K562 (cell line): ENCODE results near the gene NLGN4Y. TPM values are rescaled to one million over a fixed set of nuclear protein-coding genes. Genes with fewer than 3 reads are reported as not detected.

Experiments
- ATAC-seq: fragments of 200-7000 bp; cut with Tn5 transposase; 3 replicates; pipeline ENCODE4 v1.9.1; 2020; ENCODE audit warnings: moderate library complexity
- BruUV-seq: library from RNA; stranded (reverse); fragments of 400-500 nt; replicated peaks from 2 replicates; lab custom pipeline; 2021; lab: Mats Ljungman, UMichigan
- CTCF ChIA-PET: fragments of 300-600 bp; formaldehyde crosslinking; extraction: SDS; loops from one replicate; lab custom pipeline; 2021; ENCODE audit warnings: low intra/inter-chr PET ratio; lab: Yijun Ruan, JAX
- POLR2A ChIA-PET: fragments of 300-600, 350-650 bp; sonication (Branson Sonifier 250); formaldehyde crosslinking; extraction: SDS; loops from one replicate; lab custom pipeline; 2021; ENCODE audit warnings: antibody characterized with exemption, inconsistent platforms; lab: Yijun Ruan, JAX
- DNase-seq, 4 experiments: peaks; one replicate each; pipeline versions ENCODE4 v3.0.0 to v3.0.0-alpha.2; 2011 to 2018; ENCODE audit warnings: low spot score in 3 of 4, mixed read lengths in 3 of 4; ENCODE audit errors: extremely low read depth in 1 of 4
- FAIRE-seq: peaks from 2 replicates; lab custom pipeline; 2011; peaks lifted over from hg19 to GRCh38; lab: Jason Lieb, UNC
- H2AFZ ChIP-seq: 2 replicates; pipeline ENCODE4 v1.6.0; 2011; ENCODE audit warnings: low read depth, low read length, control low read depth, inconsistent platforms
- H3K27ac ChIP-seq: fragments of 200-600 bp; 3 replicates; pipeline ENCODE4 v1.8.0; 2011; ENCODE audit warnings: low read depth, mild to moderate bottlenecking, control low read depth, inconsistent platforms, low read length, moderate library complexity, mixed read lengths; ENCODE audit errors: extremely low read depth
- H3K27me3 ChIP-seq, 2 experiments: fragments of 300-600 bp in 1 of 2; 2 replicates in 1 of 2; 3 replicates in 1 of 2; pipeline versions ENCODE4 v1.6.0 to v1.8.0; 2011; ENCODE audit warnings: inconsistent platforms in 2 of 2, low read length in 2 of 2, mild to moderate bottlenecking in 1 of 2, mixed read lengths in 1 of 2, moderate library complexity in 1 of 2; ENCODE audit not compliant: control insufficient read depth in 2 of 2, insufficient read depth in 2 of 2
- H3K36me3 ChIP-seq: fragments of 300-600 bp; 3 replicates; pipeline ENCODE4 v1.8.0; 2011; ENCODE audit warnings: mild to moderate bottlenecking, low read length, inconsistent platforms; ENCODE audit not compliant: control insufficient read depth, insufficient read depth
- H3K4me1 ChIP-seq, 2 experiments: fragments of 200-600 bp in 1 of 2; replicated peaks in 1 of 2; 2 replicates in 1 of 2; 3 replicates in 1 of 2; pipeline versions ENCODE4 v1.5.1 to v1.8.0; 2011; ENCODE audit warnings: inconsistent platforms in 2 of 2, low read length in 2 of 2, mild to moderate bottlenecking in 1 of 2, mixed read lengths in 1 of 2, moderate library complexity in 1 of 2; ENCODE audit not compliant: control insufficient read depth in 2 of 2, insufficient read depth in 2 of 2
- H3K4me2 ChIP-seq: 2 replicates; pipeline ENCODE4 v1.6.1; 2011; ENCODE audit warnings: low read length, control low read depth, inconsistent platforms, mixed read lengths; ENCODE audit not compliant: insufficient read depth
- H3K4me3 ChIP-seq: fragments of 200-600 bp; sonication (generic), shearing (Covaris generic); 2 replicates; pipeline ENCODE4 v1.5.1; 2016; ENCODE audit warnings: control low read depth, inconsistent platforms
- H3K79me2 ChIP-seq: fragments of 200-600 bp; 3 replicates; pipeline ENCODE4 v1.8.0; 2011; ENCODE audit warnings: low read length, inconsistent platforms; ENCODE audit not compliant: control insufficient read depth, insufficient read depth
- H3K9ac ChIP-seq, 2 experiments: 2 replicates each; pipeline versions ENCODE4 v1.6.0 to v1.6.1; 2011; ENCODE audit warnings: low read depth in 2 of 2, low read length in 2 of 2, control low read depth in 1 of 2, inconsistent platforms in 1 of 2, mild to moderate bottlenecking in 1 of 2, mixed read lengths in 1 of 2; ENCODE audit not compliant: insufficient read depth in 1 of 2
- H3K9me1 ChIP-seq: one replicate; pipeline ENCODE4 v1.6.0; 2011; ENCODE audit warnings: inconsistent platforms, mild to moderate bottlenecking, low read length, moderate library complexity; ENCODE audit not compliant: control insufficient read depth, insufficient read depth
- H3K9me3 ChIP-seq: replicated peaks from 2 replicates; pipeline ENCODE4 v1.5.1; 2011; ENCODE audit warnings: low read depth, low read length, inconsistent platforms; ENCODE audit not compliant: control insufficient read depth, insufficient read depth
- H4K20me1 ChIP-seq: replicated peaks from 2 replicates; pipeline ENCODE4 v1.6.1; 2011; ENCODE audit warnings: low read length, inconsistent platforms, mixed read lengths; ENCODE audit not compliant: control insufficient read depth, insufficient read depth
- C11orf30 ChIP-seq: fragments of 450-650 bp; IDR thresholded peaks from 2 replicates; pipeline ENCODE4 v1.6.1; 2016; ENCODE audit warnings: low read depth, mild to moderate bottlenecking
- CHAMP1 ChIP-seq: fragments of 450-650 bp; IDR thresholded peaks from 2 replicates; pipeline ENCODE4 v1.6.1; 2016; ENCODE audit warnings: mild to moderate bottlenecking
- SIX5 ChIP-seq, 2 experiments: IDR thresholded peaks; 2 replicates each; pipeline ENCODE4 v1.6.1; 2011; ENCODE audit warnings: low read length in 2 of 2, borderline replicate concordance in 1 of 2, low read depth in 1 of 2, mild to moderate bottlenecking in 1 of 2, moderate library complexity in 1 of 2; ENCODE audit not compliant: insufficient read depth in 1 of 2
- XRCC4 ChIP-seq: IDR thresholded peaks from one replicate; pipeline ENCODE4 v1.6.1; 2011; ENCODE audit not compliant: insufficient read depth, insufficient read length; ENCODE audit errors: extremely low read depth
- ZNF644 ChIP-seq: fragments of 200-800 bp; sonication (Bioruptor generic); IDR thresholded peaks from 2 replicates; pipeline ENCODE4 v1.6.1; 2016; ENCODE audit warnings: low read depth, missing genetic modification characterization, missing compliant biosample characterization
- in situ Hi-C: fragments of 300-500 bp; cut with MboI; formaldehyde crosslinking; loops from 4 replicates; pipeline ENCODE4 v1.15.0; 2018; ENCODE audit warnings: inconsistent platforms, mixed read lengths
- intact Hi-C: fragments of 100-400 bp; cut with micrococcal nuclease; formaldehyde crosslinking; loops from 2 replicates; pipeline ENCODE4 v1.14.2; 2022
- polyA plus RNA-seq, 8 experiments: library from polyadenylated mRNA; depleted of rRNA in 4 of 8; stranded (reverse) in 5 of 8; unstranded in 3 of 8; fragments of >200 nt; fragmentation: Nextera tagmentation in 2 of 8; fragmentation: Illumina TruSeq in 1 of 8; extraction: Ambion mirVana in 2 of 8; extraction: Trizol in 1 of 8; gene quantifications; 2 replicates each; pipeline versions ENCODE4 v1.2.1 to v1.2.3, GENCODE V29; 2011 to 2014; ENCODE audit warnings: inconsistent platforms in 1 of 8, missing spikeins in 1 of 8
- total RNA-seq, 7 experiments: library from RNA; depleted of rRNA in 6 of 7; stranded (reverse); fragments of >200 nt in 6 of 7; fragmentation: Illumina TruSeq in 2 of 7; extraction: Trizol in 2 of 7; gene quantifications; 2 replicates each; pipeline versions ENCODE4 v1.2.1 to v1.2.3, GENCODE V29; 2011 to 2021; ENCODE audit warnings: low replicate concordance in 1 of 7
- TF ChIP-seq, protein P1 (sequence below): sonication (generic); formaldehyde crosslinking; IDR thresholded peaks from 2 replicates; pipeline ENCODE4 v1.8.0; 2022; ENCODE audit warnings: mild to moderate bottlenecking, low read depth, missing genetic modification reagents
- TF ChIP-seq, protein P2 (sequence below): fragments of 200-400 bp; formaldehyde crosslinking; IDR thresholded peaks from 2 replicates; pipeline ENCODE4 v1.6.1; 2017; ENCODE audit warnings: mild to moderate bottlenecking, low read depth, low read length, moderate library complexity
- TF ChIP-seq, protein P3 (sequence below): fragments of 250-450 bp; sonication (Bioruptor Pico); IDR thresholded peaks from 2 replicates; pipeline ENCODE4 v1.4.0; 2020
- TF ChIP-seq, protein P4 (sequence below), 2 experiments: fragments of 450-650 bp; conservative IDR thresholded peaks; 2 replicates each; pipeline ENCODE4 v1.6.1; 2017; ENCODE audit warnings: mild to moderate bottlenecking in 2 of 2, moderate library complexity in 2 of 2

NLGN4Y gene
- total and polyA plus RNA-seq, 9 of the 15 experiments (the other 6 are each of a cell fraction or from before 2014, with no cell fraction given) = not detected

- TF ChIP-seq, protein P1, sequence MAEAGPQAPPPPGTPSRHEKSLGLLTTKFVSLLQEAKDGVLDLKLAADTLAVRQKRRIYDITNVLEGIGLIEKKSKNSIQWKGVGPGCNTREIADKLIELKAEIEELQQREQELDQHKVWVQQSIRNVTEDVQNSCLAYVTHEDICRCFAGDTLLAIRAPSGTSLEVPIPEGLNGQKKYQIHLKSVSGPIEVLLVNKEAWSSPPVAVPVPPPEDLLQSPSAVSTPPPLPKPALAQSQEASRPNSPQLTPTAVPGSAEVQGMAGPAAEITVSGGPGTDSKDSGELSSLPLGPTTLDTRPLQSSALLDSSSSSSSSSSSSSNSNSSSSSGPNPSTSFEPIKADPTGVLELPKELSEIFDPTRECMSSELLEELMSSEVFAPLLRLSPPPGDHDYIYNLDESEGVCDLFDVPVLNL (CRISPR knock-in tag) = no peak
- TF ChIP-seq ZNF644 (tag) = no peak
Observed at GRCh38 chrY:14802125-14802524, 277.8 kb downstream of the NLGN4Y start (continued).

- Histone ChIP-seq H3K27ac (no peak overlapping the region), H3K4me3 (no peak overlapping the region), H3K27me3 (no peaks in the 10 kb centered on the region), H4K20me1 (no peaks in the 10 kb centered on the region), H3K4me2 (no peak overlapping the region), H3K4me1 (no peaks in the 10 kb centered on the region), H2AFZ (no peak overlapping the region), H3K36me3 (no peaks in the 10 kb centered on the region), H3K9ac (no peak overlapping the region), H3K9me1 (no peaks in the 10 kb centered on the region), H3K9me3 (no peaks in the 10 kb centered on the region), H3K79me2 (no peaks in the 10 kb centered on the region)
- BruUV-seq = no TSS peak
- ChIA-PET POLR2A (no interaction called here), CTCF (no interaction called here)
- FAIRE-seq = no peak
- DNase-seq = no peak
- in situ Hi-C loops (no loop called here), intact Hi-C loops (no loop called here)
- ATAC-seq = no peak
- TF ChIP-seq XRCC4 (no peak), C11orf30 (no peak), CHAMP1 (no peak), SIX5 (IDR thresholded peaks at IDR 0.05; ENCODE audit: borderline replicate concordance in 1 of 2, insufficient read depth in 1 of 2, low read depth in 1 of 2, low read length in 2 of 2) (no peak)
- TF ChIP-seq, protein P2, sequence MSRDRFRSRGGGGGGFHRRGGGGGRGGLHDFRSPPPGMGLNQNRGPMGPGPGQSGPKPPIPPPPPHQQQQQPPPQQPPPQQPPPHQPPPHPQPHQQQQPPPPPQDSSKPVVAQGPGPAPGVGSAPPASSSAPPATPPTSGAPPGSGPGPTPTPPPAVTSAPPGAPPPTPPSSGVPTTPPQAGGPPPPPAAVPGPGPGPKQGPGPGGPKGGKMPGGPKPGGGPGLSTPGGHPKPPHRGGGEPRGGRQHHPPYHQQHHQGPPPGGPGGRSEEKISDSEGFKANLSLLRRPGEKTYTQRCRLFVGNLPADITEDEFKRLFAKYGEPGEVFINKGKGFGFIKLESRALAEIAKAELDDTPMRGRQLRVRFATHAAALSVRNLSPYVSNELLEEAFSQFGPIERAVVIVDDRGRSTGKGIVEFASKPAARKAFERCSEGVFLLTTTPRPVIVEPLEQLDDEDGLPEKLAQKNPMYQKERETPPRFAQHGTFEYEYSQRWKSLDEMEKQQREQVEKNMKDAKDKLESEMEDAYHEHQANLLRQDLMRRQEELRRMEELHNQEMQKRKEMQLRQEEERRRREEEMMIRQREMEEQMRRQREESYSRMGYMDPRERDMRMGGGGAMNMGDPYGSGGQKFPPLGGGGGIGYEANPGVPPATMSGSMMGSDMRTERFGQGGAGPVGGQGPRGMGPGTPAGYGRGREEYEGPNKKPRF = no peak
- TF ChIP-seq, protein P3, sequence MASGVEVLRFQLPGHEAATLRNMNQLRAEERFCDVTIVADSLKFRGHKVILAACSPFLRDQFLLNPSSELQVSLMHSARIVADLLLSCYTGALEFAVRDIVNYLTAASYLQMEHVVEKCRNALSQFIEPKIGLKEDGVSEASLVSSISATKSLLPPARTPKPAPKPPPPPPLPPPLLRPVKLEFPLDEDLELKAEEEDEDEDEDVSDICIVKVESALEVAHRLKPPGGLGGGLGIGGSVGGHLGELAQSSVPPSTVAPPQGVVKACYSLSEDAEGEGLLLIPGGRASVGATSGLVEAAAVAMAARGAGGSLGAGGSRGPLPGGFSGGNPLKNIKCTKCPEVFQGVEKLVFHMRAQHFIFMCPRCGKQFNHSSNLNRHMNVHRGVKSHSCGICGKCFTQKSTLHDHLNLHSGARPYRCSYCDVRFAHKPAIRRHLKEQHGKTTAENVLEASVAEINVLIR (CRISPR knock-in tag) = no peak
- TF ChIP-seq, protein P4, sequence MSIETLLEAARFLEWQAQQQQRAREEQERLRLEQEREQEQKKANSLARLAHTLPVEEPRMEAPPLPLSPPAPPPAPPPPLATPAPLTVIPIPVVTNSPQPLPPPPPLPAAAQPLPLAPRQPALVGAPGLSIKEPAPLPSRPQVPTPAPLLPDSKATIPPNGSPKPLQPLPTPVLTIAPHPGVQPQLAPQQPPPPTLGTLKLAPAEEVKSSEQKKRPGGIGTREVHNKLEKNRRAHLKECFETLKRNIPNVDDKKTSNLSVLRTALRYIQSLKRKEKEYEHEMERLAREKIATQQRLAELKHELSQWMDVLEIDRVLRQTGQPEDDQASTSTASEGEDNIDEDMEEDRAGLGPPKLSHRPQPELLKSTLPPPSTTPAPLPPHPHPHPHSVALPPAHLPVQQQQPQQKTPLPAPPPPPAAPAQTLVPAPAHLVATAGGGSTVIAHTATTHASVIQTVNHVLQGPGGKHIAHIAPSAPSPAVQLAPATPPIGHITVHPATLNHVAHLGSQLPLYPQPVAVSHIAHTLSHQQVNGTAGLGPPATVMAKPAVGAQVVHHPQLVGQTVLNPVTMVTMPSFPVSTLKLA (conservative IDR thresholded peaks at IDR 0.05) = no peak
Observed at GRCh38 chrY:14804041-14804440, 279.7 kb downstream of the NLGN4Y start.
